IMR-90 (cell line): ENCODE results near the gene LILRB2. TPM values are rescaled to one million over a fixed set of nuclear protein-coding genes. Genes with fewer than 3 reads are reported as not detected.

Experiments used
- ATAC-seq: fragments of 200-7000 bp; cut with Tn5 transposase; 2 replicates; pipeline ENCODE4 v1.9.1; 2020; ENCODE audit warnings: low read depth, mild to moderate bottlenecking, moderate library complexity
- BruUV-seq: library from RNA; stranded (reverse); fragments of 400-500 nt; replicated peaks from 2 replicates; lab custom pipeline; 2021; lab: Mats Ljungman, UMichigan
- CTCF ChIA-PET: fragments of 300-600 bp; formaldehyde crosslinking; extraction: SDS; loops from one replicate; lab custom pipeline; 2021; ENCODE audit warnings: antibody characterized with exemption; lab: Yijun Ruan, JAX
- POLR2A ChIA-PET: fragments of 300-600 bp; sonication (Branson Sonifier 250); formaldehyde crosslinking; loops from one replicate; lab custom pipeline; 2022; ENCODE audit warnings: antibody characterized with exemption; ENCODE audit not compliant: unreplicated experiment; lab: Charles Lee
- DNase-seq: peaks from one replicate; pipeline ENCODE4 v3.0.0; 2013
- H2AFZ ChIP-seq: replicated peaks from 2 replicates; pipeline ENCODE3; 2013; ENCODE audit warnings: low read length, mild to moderate bottlenecking; ENCODE audit not compliant: poor library complexity
- H2AK5ac ChIP-seq: 2 replicates; pipeline ENCODE4 v1.6.1; 2013; ENCODE audit warnings: low read depth, low read length, inconsistent platforms
- H2AK9ac ChIP-seq: replicated peaks from 2 replicates; pipeline ENCODE3; 2013; ENCODE audit warnings: mild to moderate bottlenecking, low read depth, low read length, moderate library complexity; ENCODE audit not compliant: poor library complexity
- H2BK120ac ChIP-seq: 2 replicates; pipeline ENCODE4 v1.6.1; 2013; ENCODE audit warnings: low read depth, low read length, inconsistent platforms
- H2BK15ac ChIP-seq: 3 replicates; pipeline ENCODE4 v1.6.1; 2013; ENCODE audit warnings: low read depth, low read length, inconsistent platforms
- H2BK20ac ChIP-seq: 2 replicates; pipeline ENCODE4 v1.6.1; 2013; ENCODE audit warnings: low read depth, mild to moderate bottlenecking, inconsistent platforms, low read length, moderate library complexity
- H2BK5ac ChIP-seq: 2 replicates; pipeline ENCODE4 v1.6.1; 2013; ENCODE audit warnings: mild to moderate bottlenecking, low read depth, low read length, inconsistent platforms; ENCODE audit not compliant: poor library complexity, severe bottlenecking
- H3K14ac ChIP-seq: replicated peaks from 2 replicates; pipeline ENCODE4 v1.6.1; 2013; ENCODE audit warnings: low read depth, low read length, inconsistent platforms
- H3K18ac ChIP-seq: 2 replicates; pipeline ENCODE4 v1.6.1; 2013; ENCODE audit warnings: low read depth, low read length, control low read depth
- H3K23ac ChIP-seq: 2 replicates; pipeline ENCODE4 v1.6.1; 2013; ENCODE audit warnings: low read depth, low read length, inconsistent platforms
- H3K27ac ChIP-seq: 2 replicates; pipeline ENCODE4 v1.5.1; 2013; ENCODE audit warnings: mild to moderate bottlenecking, control low read depth, low read length; ENCODE audit not compliant: insufficient read depth
- H3K27me3 ChIP-seq: 2 replicates; pipeline ENCODE4 v1.6.1; 2013; ENCODE audit warnings: low read length; ENCODE audit not compliant: control insufficient read depth, insufficient read depth
- H3K36me3 ChIP-seq: 2 replicates; pipeline ENCODE4 v1.6.1; 2013; ENCODE audit warnings: low read length, mixed read lengths; ENCODE audit not compliant: control insufficient read depth, insufficient read depth
- H3K4ac ChIP-seq: 2 replicates; pipeline ENCODE4 v1.6.1; 2013; ENCODE audit warnings: low read depth, low read length, inconsistent platforms
- H3K4me1 ChIP-seq: 2 replicates; pipeline ENCODE4 v1.6.1; 2013; ENCODE audit warnings: low read length, mixed read lengths; ENCODE audit not compliant: control insufficient read depth, insufficient read depth
- H3K4me2 ChIP-seq: 2 replicates; pipeline ENCODE4 v1.6.1; 2013; ENCODE audit warnings: low read depth, mild to moderate bottlenecking, control low read depth, low read length, moderate library complexity
- H3K4me3 ChIP-seq: 2 replicates; pipeline ENCODE4 v1.5.1; 2013; ENCODE audit warnings: low read depth, mild to moderate bottlenecking, control low read depth, low read length, moderate library complexity; ENCODE audit not compliant: insufficient read depth
- H3K56ac ChIP-seq: 2 replicates; pipeline ENCODE4 v1.6.1; 2013; ENCODE audit warnings: low read length, inconsistent platforms; ENCODE audit not compliant: insufficient read depth; ENCODE audit errors: extremely low read depth
- H3K79me1 ChIP-seq, 2 experiments: 2 replicates each; pipeline ENCODE4 v1.6.1; 2013; ENCODE audit warnings: low read length in 2 of 2, inconsistent platforms in 1 of 2, low read depth in 1 of 2
- H3K9ac ChIP-seq: 2 replicates; pipeline ENCODE4 v1.6.1; 2013; ENCODE audit warnings: low read depth, low read length, control low read depth
- H3K9me1 ChIP-seq: 2 replicates; pipeline ENCODE4 v1.6.1; 2013; ENCODE audit warnings: low read length, inconsistent platforms; ENCODE audit not compliant: insufficient read depth
- H3K9me3 ChIP-seq: 2 replicates; pipeline ENCODE4 v1.6.1; 2013; ENCODE audit warnings: low read length; ENCODE audit not compliant: control insufficient read depth, insufficient read depth
- H4K20me1 ChIP-seq: 2 replicates; pipeline ENCODE4 v1.6.1; 2013; ENCODE audit warnings: low read length, inconsistent platforms; ENCODE audit not compliant: insufficient read depth
- H4K5ac ChIP-seq: 2 replicates; pipeline ENCODE4 v1.6.1; 2013; ENCODE audit warnings: mild to moderate bottlenecking, low read depth, low read length, control low read depth
- H4K8ac ChIP-seq, 2 experiments: 2 replicates each; pipeline ENCODE4 v1.6.1; 2013; ENCODE audit warnings: low read depth in 2 of 2, low read length in 2 of 2, control low read depth in 1 of 2, inconsistent platforms in 1 of 2
- H4K91ac ChIP-seq: 2 replicates; pipeline ENCODE4 v1.6.1; 2013; ENCODE audit warnings: low read depth, low read length, inconsistent platforms; ENCODE audit not compliant: insufficient read depth
- BHLHE40 ChIP-seq: fragments of 150-350 bp; IDR thresholded peaks from 2 replicates; pipeline ENCODE4 v1.6.1; 2016; ENCODE audit warnings: mild to moderate bottlenecking, low read depth, low read length
- CHD1 ChIP-seq: IDR thresholded peaks from 2 replicates; pipeline ENCODE4 v1.6.1; 2012; ENCODE audit warnings: low read depth, low read length, improper control_type of control experiment
- ELK1 ChIP-seq: fragments of 150-350 bp; IDR thresholded peaks from 2 replicates; pipeline ENCODE4 v1.6.1; 2016; ENCODE audit warnings: low read depth, mild to moderate bottlenecking, low read length, moderate library complexity, borderline replicate concordance
- NFE2L2 ChIP-seq: fragments of 150-350 bp; IDR thresholded peaks from 2 replicates; pipeline ENCODE4 v1.6.1; 2016; ENCODE audit warnings: low read depth, mild to moderate bottlenecking, low read length
- POLR2A ChIP-seq: IDR thresholded peaks from 2 replicates; pipeline ENCODE4 v1.6.1; 2012; ENCODE audit warnings: mild to moderate bottlenecking, low read depth, low read length
- RAD21 ChIP-seq: IDR thresholded peaks from 2 replicates; pipeline ENCODE4 v1.6.1; 2012; ENCODE audit warnings: low read length, improper control_type of control experiment
- RFX5 ChIP-seq: IDR thresholded peaks from 2 replicates; pipeline ENCODE4 v1.8.0; 2012; ENCODE audit warnings: low read depth, mild to moderate bottlenecking, low read length, moderate library complexity
- WGBS, 2 experiments: methylation state at CpG; one replicate each; pipeline versions ENCODE4 v1.1.5 to v1.1.7; 2013; ENCODE audit warnings: missing lambda C conversion rate in 2 of 2; ENCODE audit not compliant: insufficient read length in 1 of 2; ENCODE audit errors: extremely low coverage in 2 of 2; 5-methylcytosine and 5-hydroxymethylcytosine counted together
- dilution Hi-C: fragments of 300-500 bp; cut with HindIII; formaldehyde crosslinking; loops from one replicate; pipeline ENCODE4 v1.14.3; 2018; ENCODE audit warnings: low sequenced_read_pairs; ENCODE audit not compliant: unreplicated experiment
- in situ Hi-C: fragments of 300-500 bp; cut with MboI; formaldehyde crosslinking; loops from 3 replicates; pipeline ENCODE4 v1.14.3; 2019; ENCODE audit warnings: low sequenced_read_pairs, inconsistent platforms, mixed read lengths
- intact Hi-C: fragments of 100-400 bp; cut with micrococcal nuclease; formaldehyde crosslinking; loops from 2 replicates; pipeline ENCODE4 v1.10.0; 2022
- polyA plus RNA-seq, 3 experiments: library from polyadenylated mRNA; depleted of rRNA; stranded (reverse); fragments of >200 nt; gene quantifications; 2 replicates each; pipeline ENCODE4 v1.2.3, GENCODE V29; 2012; ENCODE audit warnings: low replicate concordance in 1 of 3
- total RNA-seq: library from RNA; depleted of rRNA; stranded (reverse); fragments of >200 nt; gene quantifications from 2 replicates; pipeline ENCODE4 v1.2.3, GENCODE V29; 2012

Gene LILRB2
- total and polyA plus RNA-seq, 2 of the 4 experiments (the other 2 are of a cell fraction): not detected

- Histone ChIP-seq H3K4me2 (no peak overlapping the region), H2BK15ac (no peak overlapping the region), H2BK120ac (no peak overlapping the region), H2AK9ac (no peak overlapping the region), H4K8ac (no peak overlapping the region), H2BK5ac (no peak overlapping the region), H3K9me1 (no peaks in the 10 kb centered on the region), H3K4ac (no peak overlapping the region), H3K4me1 (no peaks in the 10 kb centered on the region), H3K27me3 (peaks cover 16% of the 10 kb centered on the region), H4K20me1 (no peaks in the 10 kb centered on the region), H4K5ac (no peak overlapping the region), H3K18ac (no peak overlapping the region), H3K36me3 (no peaks in the 10 kb centered on the region), H3K9me3 (no peaks in the 10 kb centered on the region), H2BK20ac (no peak overlapping the region), H3K23ac (no peak overlapping the region), H2AK5ac (no peak overlapping the region), H3K56ac (no peak overlapping the region), H2AFZ (no peak overlapping the region), H3K27ac (no peak overlapping the region), H4K91ac (no peak overlapping the region), H3K4me3 (no peak overlapping the region), H3K9ac (no peak overlapping the region), H3K79me1 (no peaks in the 10 kb centered on the region), H3K14ac (no peak overlapping the region)
- intact Hi-C loops: no loop called here
- no TSS peak for BruUV-seq
- TF ChIP-seq RAD21: no peak
- TF ChIP-seq NFE2L2: no peak
- no peak for TF ChIP-seq CHD1
- TF ChIP-seq ELK1: no peak
- TF ChIP-seq POLR2A: no peak
- no peak for TF ChIP-seq BHLHE40
- TF ChIP-seq RFX5: no peak
- CTCF ChIA-PET: no interaction called here
- WGBS, 2 experiments: no CpG with 5 or more reads among the region's 11 CpGs
- in situ Hi-C loops: no loop called here
- POLR2A ChIA-PET: no interaction called here
- dilution Hi-C loops: no loop called here
- no peak for DNase-seq
- no peak for ATAC-seq
These were observed 28.1 kb downstream of the LILRB2 start for GRCh38 chr19:54252845-54253244.
